ENCODE data around the gene EPHB2.

The EPHB2 gene

DNA sequence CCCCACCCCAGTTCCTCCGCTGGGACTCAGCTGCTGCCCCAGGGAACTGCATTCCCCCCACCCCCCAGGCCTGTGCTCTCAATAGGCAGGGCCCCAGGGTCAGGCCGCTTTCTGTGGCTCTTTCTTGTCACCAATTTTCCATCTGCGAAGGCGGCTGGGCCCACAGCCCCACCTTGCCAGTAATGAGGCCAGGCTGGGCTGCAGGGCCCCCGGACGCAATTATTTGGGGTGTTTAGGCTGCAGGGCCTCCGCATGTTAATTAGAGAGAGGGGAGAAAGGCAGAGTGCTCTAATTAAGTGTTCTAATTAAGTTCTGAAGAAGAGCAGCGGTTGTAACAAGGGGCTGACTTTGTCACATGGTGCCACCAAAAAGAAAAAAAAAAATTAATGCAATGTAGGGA, 71.8 kb downstream of the EPHB2 start:
- DNase-seq, result no peak

DNA sequence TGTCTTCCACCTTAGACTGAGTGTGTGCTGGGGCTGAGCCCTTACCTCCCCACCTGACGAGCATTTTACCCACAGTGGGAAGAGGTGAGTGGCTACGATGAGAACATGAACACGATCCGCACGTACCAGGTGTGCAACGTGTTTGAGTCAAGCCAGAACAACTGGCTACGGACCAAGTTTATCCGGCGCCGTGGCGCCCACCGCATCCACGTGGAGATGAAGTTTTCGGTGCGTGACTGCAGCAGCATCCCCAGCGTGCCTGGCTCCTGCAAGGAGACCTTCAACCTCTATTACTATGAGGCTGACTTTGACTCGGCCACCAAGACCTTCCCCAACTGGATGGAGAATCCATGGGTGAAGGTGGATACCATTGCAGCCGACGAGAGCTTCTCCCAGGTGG, 73.7 kb downstream of the EPHB2 start:
- DNase-seq, result no peak

DNA sequence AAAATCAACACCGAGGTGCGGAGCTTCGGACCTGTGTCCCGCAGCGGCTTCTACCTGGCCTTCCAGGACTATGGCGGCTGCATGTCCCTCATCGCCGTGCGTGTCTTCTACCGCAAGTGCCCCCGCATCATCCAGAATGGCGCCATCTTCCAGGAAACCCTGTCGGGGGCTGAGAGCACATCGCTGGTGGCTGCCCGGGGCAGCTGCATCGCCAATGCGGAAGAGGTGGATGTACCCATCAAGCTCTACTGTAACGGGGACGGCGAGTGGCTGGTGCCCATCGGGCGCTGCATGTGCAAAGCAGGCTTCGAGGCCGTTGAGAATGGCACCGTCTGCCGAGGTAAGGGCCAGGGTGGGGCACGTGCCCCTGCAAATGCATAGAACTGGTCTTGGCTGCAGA, 74.1 kb downstream of the EPHB2 start:
- DNase-seq, result no peak

- DNase-seq, result no peak
Measured at GRCh38 chr1:22786101-22786500, 75.5 kb downstream of the EPHB2 start.

GRCh38 chr1:22786719-22787489, 76.3 kb downstream of the EPHB2 start:
- DNase-seq, result no peak

- no peak for DNase-seq
Measured at GRCh38 chr1:22787636-22788035, 77.0 kb downstream of the EPHB2 start.

DNA sequence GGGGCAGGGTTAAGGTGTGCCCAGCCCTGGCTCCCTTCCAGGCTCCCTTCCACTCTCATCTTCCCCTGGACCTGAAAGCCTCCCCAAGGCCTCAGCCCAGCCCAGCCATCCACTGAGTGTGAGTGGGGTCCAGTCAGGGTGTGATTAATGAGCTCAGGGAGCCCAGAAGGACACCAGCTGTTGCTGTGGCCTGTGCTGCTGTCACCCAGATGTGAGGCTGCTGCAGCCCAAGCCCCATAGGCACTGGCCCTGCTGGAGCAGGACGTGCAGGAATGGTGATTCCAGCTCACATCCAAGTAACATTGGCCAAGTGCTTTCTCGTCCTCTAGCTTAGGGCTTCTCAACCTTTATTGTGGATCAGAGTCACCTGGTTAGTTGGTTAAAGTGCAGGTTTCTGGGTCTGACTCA, 77.6 kb downstream of the EPHB2 start:
- no peak for DNase-seq

GRCh38 chr1:22789356-22789994, 78.8 kb downstream of the EPHB2 start:
- no peak for DNase-seq

DNA sequence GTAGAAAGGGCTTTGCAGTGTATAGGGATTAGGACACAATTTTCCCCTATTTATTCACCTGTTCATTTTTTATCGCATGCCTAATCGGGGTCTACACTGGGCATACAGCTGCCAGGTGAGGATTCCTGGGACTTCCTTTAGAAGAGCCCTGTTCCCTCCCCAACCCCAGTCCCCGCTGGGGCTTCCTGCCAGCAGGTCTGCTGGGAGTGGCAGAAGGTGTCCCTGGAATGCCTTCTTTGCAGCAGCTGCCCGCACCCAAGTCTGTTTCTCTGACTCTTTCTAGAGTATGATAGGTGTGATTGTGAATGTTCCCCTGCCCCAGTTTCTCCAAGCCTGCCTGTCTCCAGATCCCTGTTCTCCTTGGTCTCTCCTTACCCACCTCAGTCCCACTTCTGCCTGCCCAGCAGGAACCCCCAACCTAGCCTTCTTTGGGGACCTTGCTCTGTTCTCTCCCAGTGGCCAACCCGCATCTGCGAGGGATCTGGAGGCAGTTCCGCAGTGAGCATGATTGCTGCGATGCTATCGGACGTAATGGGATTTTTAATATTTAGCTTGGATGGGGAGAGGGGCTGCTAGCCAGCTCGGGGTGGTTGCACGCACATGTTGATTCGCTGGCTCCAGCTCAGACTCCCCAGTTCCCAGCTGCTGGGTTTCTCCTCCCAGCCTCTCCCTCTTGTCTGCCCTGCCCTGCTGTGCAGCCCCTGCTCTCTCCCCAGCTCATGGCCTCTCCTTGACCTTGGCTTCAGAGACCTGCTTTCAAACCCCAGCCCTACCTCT, 79.8 kb downstream of the EPHB2 start:
- no peak for DNase-seq

- DNase-seq, result no peak
Measured at GRCh38 chr1:22791831-22792347, 81.2 kb downstream of the EPHB2 start.

DNA sequence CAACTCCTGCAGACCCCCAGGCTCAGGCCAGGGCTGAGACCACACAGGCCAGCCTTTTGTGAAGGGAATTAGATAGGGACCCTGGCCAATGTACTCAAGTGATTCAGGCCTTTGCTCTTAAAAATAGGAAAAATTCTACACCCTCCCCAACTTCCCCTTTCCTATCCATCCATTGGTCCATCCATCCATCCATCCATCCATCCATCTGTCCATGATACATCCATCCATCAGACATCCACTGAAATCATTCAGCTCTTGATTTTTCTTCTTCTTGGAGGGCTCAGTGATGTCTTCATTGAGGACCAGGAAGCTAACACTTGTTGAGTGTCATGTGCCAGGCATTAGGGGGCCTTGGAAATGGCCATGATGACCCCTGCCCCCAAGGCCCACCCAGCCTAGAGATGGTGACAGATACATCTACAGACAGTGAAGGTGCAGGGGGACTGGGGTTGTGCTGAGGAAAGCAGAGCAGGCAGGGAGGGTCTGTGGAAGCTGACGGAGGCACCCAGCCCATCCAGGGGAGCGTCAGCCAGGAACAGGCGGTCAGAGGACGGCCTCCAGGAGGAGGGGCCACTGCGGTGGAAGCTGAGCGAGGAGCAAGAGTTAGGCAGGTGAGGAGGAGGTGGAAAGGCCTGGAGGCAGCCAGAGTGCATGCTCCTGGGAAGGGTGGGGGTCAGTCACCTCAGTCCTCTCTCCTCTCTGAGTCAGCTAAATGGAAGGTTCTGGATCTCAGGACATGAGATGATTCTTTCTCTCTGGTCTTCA, 81.9 kb downstream of the EPHB2 start:
- no peak for DNase-seq

DNA sequence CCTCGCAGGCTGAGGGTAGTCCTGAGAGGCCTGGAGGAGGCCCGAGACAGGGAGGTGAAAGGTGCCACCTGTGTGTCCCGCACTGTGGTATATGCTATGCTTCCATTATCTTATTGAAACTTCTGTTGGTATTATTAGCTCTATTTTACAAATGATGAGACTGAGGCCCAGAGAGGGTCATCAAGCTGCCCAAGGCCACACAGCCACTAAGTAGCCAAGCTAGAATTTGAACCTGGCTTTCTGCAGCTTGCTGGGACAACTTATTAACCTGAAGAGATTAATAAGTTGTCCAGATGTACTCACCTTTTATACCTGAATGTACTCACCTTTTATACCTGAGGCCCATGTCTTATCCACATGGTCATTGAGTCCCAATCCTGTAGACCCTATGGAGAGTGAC, 83.0 kb downstream of the EPHB2 start:
- DNase-seq, result no peak

DNA sequence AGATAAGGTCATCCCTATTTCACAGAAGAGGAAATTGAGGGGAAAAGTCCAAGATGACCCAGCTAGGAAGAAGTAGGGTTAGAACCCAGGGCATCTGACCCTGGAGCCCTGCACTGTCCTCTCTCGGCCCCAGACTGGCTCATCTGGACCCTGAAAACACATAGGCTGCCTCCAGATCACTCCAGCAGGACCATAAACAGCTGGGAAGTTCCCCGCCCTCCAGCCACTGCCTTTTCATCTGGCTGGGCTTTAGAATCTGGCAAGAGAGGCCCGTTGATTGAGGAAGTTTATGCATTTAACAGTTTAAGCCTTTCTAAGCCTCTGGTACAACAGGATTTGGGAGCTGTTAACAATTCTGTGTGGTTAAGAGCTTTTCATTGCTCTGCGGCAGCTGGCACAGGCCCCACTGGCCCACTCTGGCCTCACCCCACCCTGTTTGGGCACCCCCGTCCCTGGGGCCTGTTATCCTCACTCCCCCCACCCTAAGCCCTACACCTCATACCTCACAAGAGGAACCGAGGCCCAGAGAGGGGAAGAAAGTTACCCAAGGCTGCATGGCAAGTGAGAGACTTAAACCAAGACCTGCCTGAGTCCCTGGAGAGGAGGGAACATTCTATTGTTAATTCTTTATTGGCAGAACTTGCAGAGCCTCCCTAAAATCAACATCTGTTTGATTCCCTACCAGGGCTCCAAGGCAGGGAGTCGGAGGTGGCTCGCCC, 84.2 kb downstream of the EPHB2 start:
- DNase-seq, result no peak

DNA sequence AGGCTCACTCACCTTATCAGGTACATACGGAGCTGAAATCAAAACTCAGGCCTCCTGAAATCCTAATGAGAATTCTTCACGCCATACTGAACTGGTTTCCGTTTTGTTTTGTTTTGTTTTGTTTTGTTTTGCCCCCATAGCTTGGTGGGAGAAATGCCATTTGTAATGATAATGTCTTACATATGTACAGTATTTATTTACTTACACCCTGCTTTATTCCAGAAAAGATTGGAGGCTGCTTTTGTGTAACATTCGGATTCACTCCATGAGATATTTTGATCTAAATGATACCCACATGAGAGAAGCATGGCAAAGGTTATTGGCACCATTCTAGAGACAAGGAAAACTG, 84.7 kb downstream of the EPHB2 start:
- DNase-seq, result no peak

DNA sequence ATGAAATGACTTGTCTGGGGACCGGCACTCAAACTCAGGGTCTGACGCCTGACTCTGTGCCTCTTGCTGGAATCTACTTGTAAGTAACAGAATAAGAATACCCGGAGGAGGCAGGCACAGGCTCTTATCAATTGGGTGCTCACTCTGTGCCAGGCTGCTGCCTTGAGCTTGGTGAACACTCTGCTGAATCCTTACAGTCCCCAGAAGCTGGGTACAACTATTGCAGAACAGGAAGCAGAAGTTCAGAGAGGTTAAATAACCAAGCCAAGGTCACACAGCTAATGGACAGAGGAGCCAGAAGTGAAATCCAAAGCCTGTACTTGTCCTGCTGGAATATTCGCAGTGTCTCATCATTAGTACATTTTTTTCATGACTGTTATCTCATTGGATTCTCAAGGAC, 86.0 kb downstream of the EPHB2 start:
- no peak for DNase-seq

DNA sequence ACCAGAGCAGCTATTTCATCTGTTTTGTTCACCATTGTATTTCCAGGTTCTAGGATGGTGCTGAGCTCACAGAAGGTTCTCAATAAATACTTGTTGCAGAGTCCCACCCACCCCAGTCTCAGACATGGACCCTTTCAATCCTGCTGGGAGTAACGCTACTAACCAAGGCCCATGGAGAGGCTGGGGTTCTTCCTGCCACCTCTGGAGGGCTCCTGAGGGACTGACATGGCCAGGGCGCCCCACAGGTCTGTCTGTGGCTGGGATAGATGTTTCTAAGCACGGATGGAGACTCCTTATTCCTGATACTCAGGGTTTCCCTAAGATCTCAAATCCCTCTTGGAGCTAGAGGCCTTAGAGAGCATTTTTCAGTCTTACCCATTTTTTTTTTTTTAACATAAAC, 87.4 kb downstream of the EPHB2 start:
- no peak for DNase-seq

GRCh38 chr1:22799971-22800370, 89.3 kb downstream of the EPHB2 start:
- DNase-seq, result no peak

DNA sequence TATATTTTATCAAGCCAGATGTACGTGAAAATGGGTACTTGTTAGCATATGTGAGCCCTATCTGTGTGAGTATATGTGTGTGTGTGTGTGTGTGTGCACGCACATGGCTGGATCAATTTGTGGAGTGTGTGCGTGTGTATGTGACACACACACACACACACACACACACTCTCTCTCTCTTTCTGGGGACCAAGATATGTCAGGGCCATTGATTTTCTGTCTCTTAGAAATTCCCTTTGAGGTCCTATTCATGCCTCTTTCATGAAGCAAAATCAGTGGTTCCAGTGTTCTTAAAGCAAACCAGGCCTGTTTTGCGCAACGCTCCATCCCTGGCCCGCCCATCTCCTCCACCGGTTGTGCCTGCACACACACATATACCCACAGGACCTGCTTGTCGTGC, 90.0 kb downstream of the EPHB2 start:
- no peak for DNase-seq

DNA sequence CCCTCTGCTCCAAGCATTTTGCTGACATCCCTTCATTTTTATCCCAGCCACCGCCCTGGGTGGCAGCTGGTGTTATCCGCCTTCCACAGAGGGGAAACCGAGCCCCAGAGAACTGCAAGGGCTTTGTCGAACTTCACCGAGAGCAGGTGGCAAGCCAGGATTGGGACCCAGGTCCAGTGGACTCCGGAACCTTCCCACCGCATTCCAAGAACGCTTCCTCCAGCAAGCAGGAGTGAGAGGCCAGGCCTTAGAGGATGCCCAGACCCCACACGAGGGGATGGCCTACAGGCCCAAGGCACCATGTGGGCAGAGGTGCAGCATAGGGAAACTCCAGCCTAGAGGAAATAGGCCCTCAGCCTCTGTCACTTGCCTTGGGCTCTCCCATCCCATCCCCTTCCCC, 90.7 kb downstream of the EPHB2 start:
- no peak for DNase-seq

GRCh38 chr1:22801761-22802160, 91.1 kb downstream of the EPHB2 start:
- DNase-seq, result no peak

- no peak for DNase-seq
Measured at GRCh38 chr1:22803833-22804232, 93.2 kb downstream of the EPHB2 start.

DNA sequence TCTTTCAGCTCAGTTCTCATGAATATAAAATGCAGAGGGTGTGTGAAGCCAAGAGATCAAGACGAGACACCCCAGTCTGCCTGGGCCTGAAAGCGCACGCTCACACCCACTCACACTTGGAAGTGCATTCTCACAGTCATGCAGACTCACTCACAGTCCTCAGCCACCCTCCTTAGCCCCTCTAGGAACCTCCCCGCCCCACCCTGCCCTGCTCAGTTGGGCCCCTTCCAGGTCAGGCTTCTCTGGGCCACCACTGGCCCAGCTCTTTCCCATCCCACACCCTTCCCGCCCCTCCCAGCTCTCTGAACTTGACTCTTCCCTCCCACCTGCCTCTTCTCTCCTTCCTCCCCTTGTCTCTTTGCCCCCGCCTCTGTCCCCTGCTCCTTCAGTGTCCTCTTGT, 93.8 kb downstream of the EPHB2 start:
- no peak for DNase-seq
